Activated naive CD8-positive, alpha-beta T cell treated with anti-CD3 and anti-CD28 coated beads, Interleukin-2, amount 50 U/mL, for 16 hours (primary cell): ENCODE measurements around the gene ATG14.
"Not testable (repeated sequence)": the region's sequence is repeated elsewhere in the genome, so short reads cannot be mapped to it uniquely, and the experiment has no call there.

ENCODE experiments used
- DNase-seq: peaks from one replicate; pipeline ENCODE4 v3.0.0-alpha.2; 2020; ENCODE audit warnings: low read depth, low spot score

Gene ATG14

GRCh38 chr14:55386037-55386808 is 25.4 kb downstream of the ATG14 start:
- no peak for DNase-seq

GRCh38 chr14:55384536-55384935 is 27.1 kb downstream of the ATG14 start:
- DNase-seq = no peak

- DNase-seq = no peak
Measured at GRCh38 chr14:55383541-55384140, 28.0 kb downstream of the ATG14 start.

- DNase-seq = not testable (repeated sequence)
Measured at GRCh38 chr14:55383056-55383466, 28.6 kb downstream of the ATG14 start.

GRCh38 chr14:55382483-55382882 is 29.1 kb downstream of the ATG14 start:
- no peak for DNase-seq

- no peak for DNase-seq
Measured at GRCh38 chr14:55381561-55381960, 30.1 kb downstream of the ATG14 start.

GRCh38 chr14:55381040-55381439 is 30.6 kb downstream of the ATG14 start:
- no peak for DNase-seq

GRCh38 chr14:55377236-55377635 is 34.4 kb downstream of the ATG14 start:
- DNase-seq = no peak

- no peak for DNase-seq
Measured at GRCh38 chr14:55374771-55375170, 36.9 kb downstream of the ATG14 start.

GRCh38 chr14:55373784-55374705 is 37.6 kb downstream of the ATG14 start:
- DNase-seq = no peak

- DNase-seq = no peak
Measured at GRCh38 chr14:55372825-55373224, 38.8 kb downstream of the ATG14 start.

GRCh38 chr14:55372423-55372822 is 39.2 kb downstream of the ATG14 start:
- no peak for DNase-seq

- no peak for DNase-seq
Measured at GRCh38 chr14:55370883-55371455, 40.7 kb downstream of the ATG14 start.

- no peak for DNase-seq
Measured at GRCh38 chr14:55366271-55366670, 45.4 kb downstream of the ATG14 start.

GRCh38 chr14:55361190-55361589 is 50.4 kb downstream of the ATG14 start:
- DNase-seq = no peak

- no peak for DNase-seq
Measured at GRCh38 chr14:55359307-55359706, 52.3 kb downstream of the ATG14 start.

GRCh38 chr14:55356913-55357312 is 54.7 kb downstream of the ATG14 start:
- no peak for DNase-seq

GRCh38 chr14:55355922-55356321 is 55.7 kb downstream of the ATG14 start:
- no peak for DNase-seq

GRCh38 chr14:55354500-55354899 is 57.1 kb downstream of the ATG14 start:
- no peak for DNase-seq

- DNase-seq = no peak
Measured at GRCh38 chr14:55353686-55354467, 57.8 kb downstream of the ATG14 start.

GRCh38 chr14:55352201-55352600 is 59.4 kb downstream of the ATG14 start:
- DNase-seq = no peak
